ENCODE measurements around the gene RUVBL1.

GRCh38 chr3:128167973-128168674 is 44.5 kb upstream of the RUVBL1 start:
- TF ChIP-seq CEBPB (IDR thresholded peaks at IDR 0.05; ENCODE audit: borderline replicate concordance in 1 of 2, low read depth in 2 of 2, low read length in 2 of 2) (no peak), EZH2 (IDR thresholded peaks at IDR 0.05; ENCODE audit: borderline replicate concordance, control insufficient read depth, low read depth, low read length) (no peak), BHLHE40 (IDR thresholded peaks at IDR 0.05; ENCODE audit: borderline replicate concordance in 1 of 2, low read depth in 2 of 2, low read length in 1 of 2) (no peak)
- TF ChIP-seq, protein P1, sequence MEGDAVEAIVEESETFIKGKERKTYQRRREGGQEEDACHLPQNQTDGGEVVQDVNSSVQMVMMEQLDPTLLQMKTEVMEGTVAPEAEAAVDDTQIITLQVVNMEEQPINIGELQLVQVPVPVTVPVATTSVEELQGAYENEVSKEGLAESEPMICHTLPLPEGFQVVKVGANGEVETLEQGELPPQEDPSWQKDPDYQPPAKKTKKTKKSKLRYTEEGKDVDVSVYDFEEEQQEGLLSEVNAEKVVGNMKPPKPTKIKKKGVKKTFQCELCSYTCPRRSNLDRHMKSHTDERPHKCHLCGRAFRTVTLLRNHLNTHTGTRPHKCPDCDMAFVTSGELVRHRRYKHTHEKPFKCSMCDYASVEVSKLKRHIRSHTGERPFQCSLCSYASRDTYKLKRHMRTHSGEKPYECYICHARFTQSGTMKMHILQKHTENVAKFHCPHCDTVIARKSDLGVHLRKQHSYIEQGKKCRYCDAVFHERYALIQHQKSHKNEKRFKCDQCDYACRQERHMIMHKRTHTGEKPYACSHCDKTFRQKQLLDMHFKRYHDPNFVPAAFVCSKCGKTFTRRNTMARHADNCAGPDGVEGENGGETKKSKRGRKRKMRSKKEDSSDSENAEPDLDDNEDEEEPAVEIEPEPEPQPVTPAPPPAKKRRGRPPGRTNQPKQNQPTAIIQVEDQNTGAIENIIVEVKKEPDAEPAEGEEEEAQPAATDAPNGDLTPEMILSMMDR (IDR thresholded peaks at IDR 0.05 in 2 of 3, conservative IDR thresholded peaks at IDR 0.05 in 1 of 3; ENCODE audit: control insufficient read depth in 2 of 3, extremely low read depth in 1 of 3, insufficient read depth in 1 of 3, low read depth in 3 of 3, low read length in 3 of 3): no peak
- TF ChIP-seq, protein P2, sequence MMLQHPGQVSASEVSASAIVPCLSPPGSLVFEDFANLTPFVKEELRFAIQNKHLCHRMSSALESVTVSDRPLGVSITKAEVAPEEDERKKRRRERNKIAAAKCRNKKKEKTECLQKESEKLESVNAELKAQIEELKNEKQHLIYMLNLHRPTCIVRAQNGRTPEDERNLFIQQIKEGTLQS (IDR thresholded peaks at IDR 0.05; ENCODE audit: borderline replicate concordance, extremely low read depth, low read depth, low read length): no peak
